HEK293 (cell line): ENCODE results near the gene HIF3A.
"Not testable (repeated sequence)": the region's sequence is repeated elsewhere in the genome, so short reads cannot be mapped to it uniquely, and the experiment has no call there.

ENCODE experiments used
- KLF8 ChIP-seq: fragments of 450-650 bp; formaldehyde crosslinking; IDR thresholded peaks from 2 replicates; pipeline ENCODE4 v1.5.1; 2016; ENCODE audit warnings: missing biosample characterization, missing genetic modification characterization
- ZBTB17 ChIP-seq: fragments of 450-650 bp; formaldehyde crosslinking; IDR thresholded peaks from 2 replicates; pipeline ENCODE4 v1.5.1; 2016; ENCODE audit warnings: missing biosample characterization, missing genetic modification characterization
- ZBTB26 ChIP-seq: fragments of 450-650 bp; formaldehyde crosslinking; optimal IDR thresholded peaks from 2 replicates; pipeline ENCODE3; 2016; ENCODE audit warnings: missing biosample characterization, mild to moderate bottlenecking, missing genetic modification characterization
- ZBTB8A ChIP-seq: fragments of 450-650 bp; formaldehyde crosslinking; IDR thresholded peaks from 2 replicates; pipeline ENCODE4 v1.5.1; 2016; ENCODE audit warnings: missing biosample characterization, missing genetic modification characterization
- ZFP37 ChIP-seq: fragments of 450-650 bp; formaldehyde crosslinking; IDR thresholded peaks from 2 replicates; pipeline ENCODE4 v1.5.1; 2016; ENCODE audit warnings: missing biosample characterization, missing genetic modification characterization
- ZNF23 ChIP-seq: fragments of 450-650 bp; formaldehyde crosslinking; IDR thresholded peaks from 2 replicates; pipeline ENCODE4 v1.5.1; 2016; ENCODE audit warnings: missing biosample characterization, missing genetic modification characterization, borderline replicate concordance
- ZNF266 ChIP-seq: fragments of 450-650 bp; formaldehyde crosslinking; IDR thresholded peaks from 2 replicates; pipeline ENCODE4 v1.5.1; 2016; ENCODE audit warnings: missing biosample characterization, missing genetic modification characterization, low read depth
- ZNF350 ChIP-seq: fragments of 450-650 bp; formaldehyde crosslinking; IDR thresholded peaks from 2 replicates; pipeline ENCODE4 v1.5.0; 2017; ENCODE audit warnings: missing biosample characterization, mild to moderate bottlenecking, missing genetic modification characterization
- ZNF354C ChIP-seq: fragments of 450-650 bp; formaldehyde crosslinking; IDR thresholded peaks from 2 replicates; pipeline ENCODE4 v1.5.1; 2016; ENCODE audit warnings: missing biosample characterization, missing genetic modification characterization, low read depth, borderline replicate concordance
- ZNF530 ChIP-seq: fragments of 450-650 bp; formaldehyde crosslinking; IDR thresholded peaks from 2 replicates; pipeline ENCODE4 v1.5.1; 2016; ENCODE audit warnings: low read depth, missing biosample characterization, missing genetic modification characterization
- TF ChIP-seq, protein P1 (sequence below): fragments of 450-650 bp; formaldehyde crosslinking; IDR thresholded peaks from 2 replicates; pipeline ENCODE4 v1.5.1; 2016; ENCODE audit warnings: missing biosample characterization, missing genetic modification characterization
- TF ChIP-seq, protein P2 (sequence below): sonication (generic); formaldehyde crosslinking; IDR thresholded peaks from 2 replicates; pipeline ENCODE4 v1.8.1; 2022; ENCODE audit warnings: mild to moderate bottlenecking, moderate library complexity, missing genetic modification reagents

DNA sequence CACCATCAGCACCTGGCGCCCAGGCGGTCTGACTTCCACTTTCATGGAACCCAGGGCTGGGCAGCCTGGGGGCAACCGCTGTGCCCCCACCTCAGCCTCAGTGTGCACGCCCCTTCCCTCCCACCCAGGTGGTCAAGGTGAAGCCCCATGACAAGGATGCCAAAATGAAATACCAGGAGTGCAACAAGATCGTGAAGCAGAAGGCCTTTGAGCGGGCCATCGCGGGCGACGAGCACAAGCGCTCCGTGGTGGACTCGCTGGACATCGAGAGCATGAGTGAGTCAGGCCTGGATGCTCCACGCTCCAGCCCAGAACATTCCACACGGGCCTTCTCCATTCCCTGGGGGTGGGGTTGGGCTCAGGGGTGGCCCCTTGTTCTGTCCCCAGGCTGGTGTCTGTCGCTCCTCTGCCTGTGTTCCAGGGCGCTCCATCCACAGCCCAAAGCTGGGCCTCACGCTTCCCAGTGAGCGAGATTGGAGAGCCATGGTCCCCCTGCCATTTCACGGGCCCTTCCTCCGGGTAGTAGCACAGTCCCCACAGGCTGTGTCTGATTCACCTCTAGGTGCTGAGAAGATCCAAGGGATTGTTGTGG lies 78.7 kb downstream of the HIF3A start:
- TF ChIP-seq KLF8; ZNF266; ZBTB17 (tag by site-specific recombination); ZFP37 (tag by site-specific recombination); ZNF530; ZNF354C; ZNF350 (tag by site-specific recombination); ZNF23 (tag by site-specific recombination); ZBTB8A (tag by site-specific recombination); ZBTB26 (tag by site-specific recombination): not testable (repeated sequence)
- TF ChIP-seq, protein P1, sequence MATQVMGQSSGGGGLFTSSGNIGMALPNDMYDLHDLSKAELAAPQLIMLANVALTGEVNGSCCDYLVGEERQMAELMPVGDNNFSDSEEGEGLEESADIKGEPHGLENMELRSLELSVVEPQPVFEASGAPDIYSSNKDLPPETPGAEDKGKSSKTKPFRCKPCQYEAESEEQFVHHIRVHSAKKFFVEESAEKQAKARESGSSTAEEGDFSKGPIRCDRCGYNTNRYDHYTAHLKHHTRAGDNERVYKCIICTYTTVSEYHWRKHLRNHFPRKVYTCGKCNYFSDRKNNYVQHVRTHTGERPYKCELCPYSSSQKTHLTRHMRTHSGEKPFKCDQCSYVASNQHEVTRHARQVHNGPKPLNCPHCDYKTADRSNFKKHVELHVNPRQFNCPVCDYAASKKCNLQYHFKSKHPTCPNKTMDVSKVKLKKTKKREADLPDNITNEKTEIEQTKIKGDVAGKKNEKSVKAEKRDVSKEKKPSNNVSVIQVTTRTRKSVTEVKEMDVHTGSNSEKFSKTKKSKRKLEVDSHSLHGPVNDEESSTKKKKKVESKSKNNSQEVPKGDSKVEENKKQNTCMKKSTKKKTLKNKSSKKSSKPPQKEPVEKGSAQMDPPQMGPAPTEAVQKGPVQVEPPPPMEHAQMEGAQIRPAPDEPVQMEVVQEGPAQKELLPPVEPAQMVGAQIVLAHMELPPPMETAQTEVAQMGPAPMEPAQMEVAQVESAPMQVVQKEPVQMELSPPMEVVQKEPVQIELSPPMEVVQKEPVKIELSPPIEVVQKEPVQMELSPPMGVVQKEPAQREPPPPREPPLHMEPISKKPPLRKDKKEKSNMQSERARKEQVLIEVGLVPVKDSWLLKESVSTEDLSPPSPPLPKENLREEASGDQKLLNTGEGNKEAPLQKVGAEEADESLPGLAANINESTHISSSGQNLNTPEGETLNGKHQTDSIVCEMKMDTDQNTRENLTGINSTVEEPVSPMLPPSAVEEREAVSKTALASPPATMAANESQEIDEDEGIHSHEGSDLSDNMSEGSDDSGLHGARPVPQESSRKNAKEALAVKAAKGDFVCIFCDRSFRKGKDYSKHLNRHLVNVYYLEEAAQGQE (tag by site-specific recombination) = not testable (repeated sequence)
- TF ChIP-seq, protein P2, sequence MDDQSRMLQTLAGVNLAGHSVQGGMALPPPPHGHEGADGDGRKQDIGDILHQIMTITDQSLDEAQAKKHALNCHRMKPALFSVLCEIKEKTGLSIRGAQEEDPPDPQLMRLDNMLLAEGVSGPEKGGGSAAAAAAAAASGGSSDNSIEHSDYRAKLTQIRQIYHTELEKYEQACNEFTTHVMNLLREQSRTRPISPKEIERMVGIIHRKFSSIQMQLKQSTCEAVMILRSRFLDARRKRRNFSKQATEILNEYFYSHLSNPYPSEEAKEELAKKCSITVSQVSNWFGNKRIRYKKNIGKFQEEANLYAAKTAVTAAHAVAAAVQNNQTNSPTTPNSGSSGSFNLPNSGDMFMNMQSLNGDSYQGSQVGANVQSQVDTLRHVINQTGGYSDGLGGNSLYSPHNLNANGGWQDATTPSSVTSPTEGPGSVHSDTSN (CRISPR knock-in tag) = not testable (repeated sequence)
